Hippocampal formation (tissue), 2 donors: ENCODE measurements around the gene TDRD10.

Experiments used
- DNase-seq, 2 donors: peaks; one replicate each; lab custom pipeline; 2025; lab: John Stamatoyannopoulos, UW

The TDRD10 gene

DNA sequence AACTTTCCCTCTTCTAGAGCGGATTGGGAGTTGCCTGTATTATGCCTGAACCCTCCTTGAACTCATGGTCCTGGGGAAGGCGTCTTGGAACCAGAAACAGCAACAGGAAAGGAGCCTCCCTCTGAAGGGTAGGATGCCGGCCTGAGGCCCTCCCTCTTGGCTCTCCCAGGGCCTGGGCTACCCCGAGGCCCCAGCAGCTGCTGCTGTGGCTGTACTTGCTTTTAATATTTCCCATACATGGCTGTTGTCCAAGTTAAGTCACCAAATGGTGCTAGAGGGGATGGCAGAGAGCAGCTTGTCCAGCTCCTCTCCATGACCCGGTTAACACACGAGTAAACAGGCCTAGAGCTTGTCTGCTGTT lies 76.0 kb downstream of the TDRD10 start:
- no peak for DNase-seq

DNA sequence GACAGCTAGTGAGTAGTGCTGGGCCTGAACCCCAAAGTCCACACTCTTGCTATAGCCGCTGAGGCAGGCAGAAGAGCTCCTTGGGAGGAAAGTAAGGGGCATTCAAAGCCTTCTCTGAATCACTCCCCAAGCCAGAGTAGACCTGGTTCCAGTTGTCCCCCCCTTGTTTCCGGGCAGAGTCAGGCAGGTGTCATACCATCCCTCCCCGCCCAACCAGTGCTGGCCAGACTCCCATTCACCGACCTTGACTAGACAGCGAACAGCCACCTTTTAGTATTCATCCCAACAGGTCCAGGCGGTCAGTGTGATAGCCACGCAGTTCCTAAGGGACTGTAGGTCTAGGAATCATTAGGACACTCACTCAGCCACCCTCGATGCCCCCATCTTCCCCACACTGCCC lies 77.4 kb downstream of the TDRD10 start:
- DNase-seq: no peak

DNA sequence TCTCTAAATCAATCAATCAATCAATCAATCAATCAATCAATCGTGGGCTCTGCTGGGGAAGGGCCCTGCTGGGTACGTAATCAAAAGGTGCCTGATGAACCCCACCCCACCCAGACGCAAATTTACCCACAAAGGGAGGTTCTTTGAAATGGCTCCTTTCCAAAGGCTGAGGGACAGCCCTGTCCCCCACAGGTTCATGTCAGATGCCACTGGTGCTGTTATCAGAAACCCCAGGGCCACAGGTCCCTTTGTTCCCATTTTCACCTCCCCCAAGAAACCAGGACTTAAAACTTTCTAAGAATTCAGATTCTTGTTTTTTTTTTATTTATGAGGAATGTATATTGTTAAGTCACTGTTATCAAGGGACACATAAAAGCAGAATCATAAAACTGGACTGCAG lies 79.7 kb downstream of the TDRD10 start:
- DNase-seq: no peak

DNA sequence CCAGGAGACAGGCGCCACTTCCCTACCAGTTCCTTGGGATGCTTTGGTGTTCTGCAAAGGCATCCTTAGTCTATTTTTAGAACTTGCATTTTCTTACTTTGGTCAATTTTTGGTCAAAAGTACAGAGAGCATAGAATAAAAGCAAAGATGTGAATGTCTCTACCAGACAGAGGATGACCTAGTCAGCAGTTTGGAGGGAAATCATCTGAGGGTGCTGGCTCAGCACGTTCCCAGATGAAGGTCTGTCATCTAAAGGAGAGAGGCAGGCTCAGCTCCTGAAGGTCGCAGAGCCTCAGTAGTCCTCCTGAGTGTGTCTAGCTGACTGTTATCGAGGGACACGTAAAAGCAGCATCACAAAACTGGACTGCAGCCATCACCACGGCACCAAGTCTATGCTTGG lies 80.9 kb downstream of the TDRD10 start:
- DNase-seq: no peak

DNA sequence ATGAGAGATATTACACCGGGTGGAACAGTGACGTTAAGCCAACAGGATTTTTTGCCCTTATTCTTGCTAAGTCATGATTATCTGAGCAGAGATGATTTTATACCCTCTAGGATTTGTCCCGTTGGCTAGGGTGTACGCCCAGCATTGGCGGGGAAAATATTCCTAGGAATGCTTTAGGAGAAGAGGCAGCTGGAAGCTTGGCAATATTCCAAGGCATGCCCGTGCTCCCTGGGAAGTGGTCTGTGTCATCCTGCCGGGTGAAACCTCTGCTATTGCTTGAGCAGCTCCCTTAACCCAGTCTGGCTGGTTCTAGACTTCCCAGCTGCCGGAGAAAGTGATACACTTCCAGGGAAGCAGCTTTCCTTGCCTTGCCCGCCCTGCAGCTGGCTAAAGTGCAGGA lies 81.8 kb downstream of the TDRD10 start:
- DNase-seq: no peak

DNA sequence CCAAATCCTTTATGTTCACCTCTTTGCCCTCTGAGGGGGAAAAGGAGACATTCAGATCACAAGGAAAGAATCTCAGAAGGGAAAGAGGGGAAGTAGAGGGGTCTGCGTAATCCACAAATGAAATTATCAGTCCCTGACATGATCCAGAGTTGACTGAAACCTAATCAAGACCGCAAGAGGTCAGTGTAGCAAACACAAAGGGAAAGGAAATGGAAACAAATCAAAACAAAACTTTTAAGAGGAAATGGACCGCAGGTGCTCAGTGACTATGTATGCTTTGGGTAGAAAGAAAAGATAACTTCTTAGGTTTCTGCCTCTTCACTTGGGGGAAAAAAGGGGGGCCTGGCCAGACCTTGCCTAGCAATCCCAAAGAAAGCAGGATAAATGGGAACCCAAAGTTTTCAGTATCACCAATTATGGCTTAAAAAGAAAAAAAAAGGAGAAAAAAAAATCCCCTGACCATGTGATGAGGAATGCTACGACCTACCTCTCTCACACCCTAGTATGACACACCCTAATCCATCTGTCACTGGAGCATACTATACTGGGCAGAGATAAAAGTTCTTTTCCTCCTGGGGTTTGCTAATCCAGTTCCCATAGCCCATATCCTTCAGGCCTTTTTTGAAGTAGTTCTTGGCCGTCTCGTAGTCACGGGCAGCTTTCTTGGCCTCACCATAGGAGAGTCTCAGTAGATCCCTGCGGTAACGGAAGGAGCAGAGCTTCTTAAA lies 82.4 kb downstream of the TDRD10 start:
- no peak for DNase-seq

DNA sequence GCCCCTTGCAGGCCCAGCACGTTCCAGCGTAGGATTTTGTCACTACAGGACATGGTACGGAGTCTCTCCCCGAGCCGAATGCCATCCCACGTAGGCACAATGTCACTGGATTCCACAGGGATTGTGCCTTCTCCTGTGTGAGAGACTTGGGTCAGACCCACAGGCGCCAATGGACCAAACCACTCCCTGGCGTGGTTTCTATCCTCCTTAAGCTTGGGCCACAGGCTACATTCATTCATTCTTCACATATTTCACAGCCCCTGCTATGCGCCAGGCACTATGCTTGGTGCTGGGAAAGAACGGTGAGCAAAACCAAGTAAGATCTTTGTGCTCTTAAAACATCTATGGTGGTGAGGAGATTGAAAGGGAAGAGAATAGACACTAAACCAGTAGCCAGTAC lies 84.2 kb downstream of the TDRD10 start:
- no peak for DNase-seq

DNA sequence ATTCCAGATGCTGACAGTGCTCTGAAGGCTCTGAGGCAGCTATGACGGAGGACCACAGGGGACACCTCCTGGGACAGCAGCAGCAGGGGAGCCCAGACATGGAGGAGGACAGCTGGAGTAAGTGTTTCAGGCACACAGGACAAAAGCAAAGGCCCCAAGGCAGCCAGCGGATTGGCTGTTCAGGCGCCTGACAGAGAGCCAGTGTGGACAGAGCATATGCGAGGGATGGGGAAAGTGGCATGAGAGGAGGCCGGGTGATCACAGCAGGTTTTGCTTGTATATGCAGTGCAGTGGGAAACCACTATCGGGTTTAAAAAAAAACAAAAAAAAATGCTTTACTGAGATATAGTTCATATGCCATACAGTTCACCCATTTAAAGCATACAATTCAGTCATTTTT lies 84.6 kb downstream of the TDRD10 start:
- DNase-seq: no peak

DNA sequence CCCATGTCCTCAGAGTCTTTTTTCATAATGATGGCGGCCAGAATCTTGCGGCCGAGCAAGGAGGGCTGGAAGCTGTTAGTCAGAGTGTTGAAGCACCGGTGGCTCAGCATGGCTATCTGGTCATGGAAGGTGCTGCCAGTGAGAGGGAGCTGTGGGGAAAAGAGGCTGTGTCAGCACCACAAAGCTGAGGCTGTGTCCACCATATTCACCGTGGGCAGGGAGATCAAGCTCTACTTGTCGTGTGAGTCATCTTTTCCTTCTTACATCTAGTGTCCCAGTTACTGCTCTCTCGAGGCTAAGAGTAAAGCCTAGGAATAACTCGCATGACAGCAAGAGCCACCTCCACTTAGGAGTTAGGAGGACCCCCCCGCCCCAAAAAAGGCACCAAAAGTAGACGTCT lies 87.8 kb downstream of the TDRD10 start:
- DNase-seq: no peak

DNA sequence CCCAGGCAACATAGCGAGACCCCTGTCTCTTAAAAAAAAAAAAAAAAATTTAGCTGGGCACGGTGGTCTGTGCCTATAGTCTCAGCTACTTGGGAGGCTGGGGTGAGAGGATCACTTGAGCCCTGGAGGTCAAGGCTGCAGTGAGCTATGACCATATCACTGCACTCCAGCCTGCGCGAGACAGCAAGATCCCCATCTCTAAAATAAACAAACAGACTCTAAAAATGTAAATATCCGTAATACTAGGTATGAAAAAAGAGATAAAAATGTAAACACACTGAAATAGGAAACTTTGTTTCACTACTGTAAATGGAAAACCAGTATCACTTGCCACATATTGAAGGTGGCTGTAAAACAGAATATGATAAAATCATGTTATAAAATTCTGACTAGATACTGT lies 88.7 kb downstream of the TDRD10 start:
- no peak for DNase-seq

DNA sequence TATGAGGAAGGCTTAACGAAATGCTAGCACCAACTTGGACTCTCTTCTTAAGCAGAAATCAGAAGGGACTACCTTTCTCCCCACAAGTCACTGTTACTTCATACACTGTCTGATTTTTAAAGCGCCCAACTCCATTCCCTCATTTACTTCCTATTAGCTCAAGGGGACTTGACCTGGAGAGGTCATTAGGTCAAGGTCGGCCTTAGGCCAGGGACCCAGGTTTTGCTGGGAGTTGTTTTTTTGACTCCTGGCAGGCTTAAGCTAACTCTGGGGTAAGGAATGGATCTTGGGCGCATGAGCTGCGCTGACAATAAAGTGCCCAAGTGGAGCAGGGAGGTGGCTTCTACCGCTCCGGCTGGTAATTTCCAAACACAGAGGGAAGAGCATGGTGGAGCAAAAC lies 89.2 kb downstream of the TDRD10 start:
- DNase-seq: no peak

DNA sequence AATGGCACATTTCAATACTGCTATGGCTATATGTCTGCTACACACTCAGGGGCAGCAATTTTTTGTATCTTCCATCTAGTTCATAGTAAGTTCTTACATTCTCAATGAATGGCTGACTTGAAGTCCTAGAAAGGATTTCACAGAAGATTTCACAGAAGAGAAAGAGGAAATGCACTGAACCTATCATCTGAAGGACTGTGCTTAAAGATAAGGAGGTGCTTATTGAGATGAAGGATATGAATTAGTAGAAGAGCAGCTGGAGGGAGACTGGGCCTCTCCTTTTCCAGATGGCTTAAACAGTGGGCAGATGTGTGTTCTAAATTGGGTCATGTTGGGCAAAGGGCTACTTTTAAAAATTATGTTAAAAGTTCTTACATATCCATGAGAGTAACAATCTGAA lies 91.4 kb downstream of the TDRD10 start:
- no peak for DNase-seq

DNA sequence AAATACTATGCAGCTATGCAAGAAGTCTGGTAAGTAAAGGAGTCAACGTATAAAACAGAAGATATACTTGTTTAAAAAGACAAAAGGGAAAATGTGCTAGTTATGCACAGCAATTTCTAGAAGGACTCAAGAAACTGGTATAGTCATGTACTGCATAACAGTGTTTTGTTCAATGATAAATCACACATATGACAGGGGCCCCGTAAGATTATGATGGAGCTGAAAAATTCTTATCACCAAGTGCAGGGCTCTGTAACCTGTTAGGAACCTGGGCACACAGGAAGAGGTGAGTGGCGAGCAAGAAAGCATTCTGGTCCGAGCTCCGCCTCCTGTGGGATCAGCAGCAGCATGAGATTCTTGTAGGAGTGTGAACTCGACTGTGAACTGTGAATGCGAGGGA lies 92.8 kb downstream of the TDRD10 start:
- DNase-seq: no peak

DNA sequence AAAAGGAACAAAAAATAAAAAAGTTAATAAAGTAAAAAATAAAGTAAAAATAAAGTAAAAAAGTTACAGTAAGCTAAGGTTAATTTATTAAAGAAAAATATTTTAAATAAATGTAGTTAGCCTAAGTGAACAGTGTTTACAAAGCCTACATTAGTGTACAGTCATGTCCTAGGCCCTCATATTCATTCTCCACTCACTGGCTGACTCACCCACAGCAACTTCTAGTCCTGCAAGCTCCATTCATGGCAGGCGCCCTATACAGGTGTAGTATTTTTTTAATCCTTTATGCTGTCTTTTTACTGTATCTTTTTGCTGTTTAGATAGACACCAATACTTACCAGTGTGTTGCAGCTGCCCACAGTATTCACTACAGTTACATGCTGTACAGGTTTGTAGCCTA lies 93.6 kb downstream of the TDRD10 start:
- DNase-seq: no peak
